ENCODE data around the gene LANCL2. TPM values are rescaled to one million over a fixed set of nuclear protein-coding genes. Genes with fewer than 3 reads are reported as not detected.
"Not testable (repeated sequence)": the region's sequence is repeated elsewhere in the genome, so short reads cannot be mapped to it uniquely, and the experiment has no call there.

The LANCL2 gene
- polyA plus RNA-seq, 4 donors, result 12.1 to 19.4 (median 13.8) TPM

DNA sequence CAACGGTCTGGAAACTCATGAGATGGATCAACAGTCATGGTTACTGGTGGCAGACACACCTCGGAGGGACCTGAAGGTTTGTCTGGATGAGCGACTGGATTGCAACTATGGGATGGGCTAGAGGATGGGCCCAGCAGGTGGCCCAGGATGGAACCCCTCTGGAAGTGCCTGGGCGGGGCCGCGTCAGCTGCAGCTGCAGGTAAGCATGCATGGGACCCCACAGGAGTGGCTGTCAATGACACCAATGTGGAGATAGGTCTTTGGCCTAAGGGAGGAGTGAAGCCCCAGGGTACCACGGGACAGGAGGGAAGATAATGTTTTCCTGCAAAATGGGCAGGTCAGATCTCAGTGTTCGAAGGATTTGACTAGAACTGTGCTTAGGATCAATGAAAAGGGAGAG is 103.4 kb downstream of the LANCL2 start:
- peaks cover 0 to 15% of the 10 kb centered on the region in 2 donors for H3K9me3 ChIP-seq (ENCODE audit: control insufficient read depth in 2 of 2, insufficient read depth in 1 of 2, low read depth in 1 of 2, low read length in 1 of 2)
- peak overlapping the region in 1 of 3 donors; percentile 42 for H3K27ac ChIP-seq (ENCODE audit: low read depth in 1 of 3, low read length in 2 of 3)
- no peaks in the 10 kb centered on the region for H3K27me3 ChIP-seq (ENCODE audit: control insufficient read depth in 3 of 3, insufficient read depth in 3 of 3, low read length in 3 of 3)
- H3K4me1 ChIP-seq (ENCODE audit: control insufficient read depth in 3 of 3, insufficient read depth in 2 of 3, low read depth in 1 of 3, low read length in 2 of 3), result no peaks in the 10 kb centered on the region
- DNase-seq (no peak), FAIRE-seq (no peak)
- peaks cover 7 to 35% (median 8%) of the 10 kb centered on the region in 3 donors for H3K36me3 ChIP-seq (ENCODE audit: control insufficient read depth in 3 of 3, insufficient read depth in 2 of 3, low read depth in 1 of 3, low read length in 3 of 3)
- H3K4me3 ChIP-seq (ENCODE audit: low read depth in 1 of 3, low read length in 3 of 3), result no peak overlapping the region
- 97 to 98% (median 98%) methylated on average over 8 of the region's 8 CpGs for WGBS, 3 donors

- no peaks in the 10 kb centered on the region for H3K4me1 ChIP-seq (ENCODE audit: control insufficient read depth in 3 of 3, insufficient read depth in 2 of 3, low read depth in 1 of 3, low read length in 2 of 3)
- FAIRE-seq (no peak), DNase-seq (peak in 1 of 2 donors; percentile 19)
- no peak overlapping the region for H3K4me3 ChIP-seq (ENCODE audit: low read depth in 1 of 3, low read length in 3 of 3)
- H3K9me3 ChIP-seq (ENCODE audit: control insufficient read depth in 2 of 2, insufficient read depth in 1 of 2, low read depth in 1 of 2, low read length in 1 of 2), result peaks cover 0 to 11% of the 10 kb centered on the region in 2 donors
- no peaks in the 10 kb centered on the region for H3K27me3 ChIP-seq (ENCODE audit: control insufficient read depth in 3 of 3, insufficient read depth in 3 of 3, low read length in 3 of 3)
- WGBS, 3 donors, result 63 to 75% (median 65%) methylated on average over 2 of the region's 2 CpGs
- peak overlapping the region in 1 of 3 donors; percentile 53 for H3K27ac ChIP-seq (ENCODE audit: low read depth in 1 of 3, low read length in 2 of 3)
- peaks cover 7 to 31% (median 7%) of the 10 kb centered on the region in 3 donors for H3K36me3 ChIP-seq (ENCODE audit: control insufficient read depth in 3 of 3, insufficient read depth in 2 of 3, low read depth in 1 of 3, low read length in 3 of 3)
Measured at GRCh38 chr7:55469271-55469681, 104.1 kb downstream of the LANCL2 start.

DNA sequence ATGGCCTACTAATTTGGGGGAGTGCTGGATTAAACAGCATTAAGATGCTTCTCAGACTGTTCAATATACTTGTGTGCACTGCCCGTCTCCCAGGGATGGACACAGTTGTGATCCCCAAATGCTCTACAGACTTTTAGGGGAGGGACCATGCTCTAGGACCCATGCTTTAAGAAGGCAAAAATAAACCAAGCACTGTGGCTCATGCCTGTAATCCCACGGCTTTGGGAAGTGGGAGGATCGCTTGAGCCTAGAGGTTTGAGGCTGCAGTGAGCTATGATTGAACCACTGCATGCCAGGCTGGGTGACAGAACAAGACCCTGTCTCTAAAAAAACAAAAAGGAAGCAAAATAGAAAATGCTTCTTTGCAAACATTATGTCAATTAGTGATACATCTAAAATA is 104.6 kb downstream of the LANCL2 start:
- WGBS, 3 donors, result 50 to 81% (median 53%) methylated on average over 3 of the region's 3 CpGs
- Histone ChIP-seq H3K27ac (ENCODE audit: low read depth in 1 of 3, low read length in 2 of 3) (peak overlapping the region in 2 of 3 donors; percentile 12 to 53), H3K4me1 (ENCODE audit: control insufficient read depth in 3 of 3, insufficient read depth in 2 of 3, low read depth in 1 of 3, low read length in 2 of 3) (no peaks in the 10 kb centered on the region), H3K36me3 (ENCODE audit: control insufficient read depth in 3 of 3, insufficient read depth in 2 of 3, low read depth in 1 of 3, low read length in 3 of 3) (peaks cover 5 to 29% (median 5%) of the 10 kb centered on the region in 3 donors), H3K4me3 (ENCODE audit: low read depth in 1 of 3, low read length in 3 of 3) (no peak overlapping the region), H3K9me3 (ENCODE audit: control insufficient read depth in 2 of 2, insufficient read depth in 1 of 2, low read depth in 1 of 2, low read length in 1 of 2) (peaks cover 0 to 8% of the 10 kb centered on the region in 2 donors), H3K27me3 (ENCODE audit: control insufficient read depth in 3 of 3, insufficient read depth in 3 of 3, low read length in 3 of 3) (no peaks in the 10 kb centered on the region)
- FAIRE-seq (no peak), DNase-seq (no peak)

GRCh38 chr7:55470261-55470660 is 105.1 kb downstream of the LANCL2 start:
- no peaks in the 10 kb centered on the region for H3K27me3 ChIP-seq (ENCODE audit: control insufficient read depth in 3 of 3, insufficient read depth in 3 of 3, low read length in 3 of 3)
- FAIRE-seq (no peak), DNase-seq (no peak)
- no peak overlapping the region for H3K4me3 ChIP-seq (ENCODE audit: low read depth in 1 of 3, low read length in 3 of 3)
- WGBS, 3 donors, result 76 to 90% (median 82%) methylated on average over 2 of the region's 2 CpGs
- H3K36me3 ChIP-seq (ENCODE audit: control insufficient read depth in 3 of 3, insufficient read depth in 2 of 3, low read depth in 1 of 3, low read length in 3 of 3), result peaks cover 3 to 28% (median 5%) of the 10 kb centered on the region in 3 donors
- peak overlapping the region in 1 of 3 donors; percentile 48 for H3K27ac ChIP-seq (ENCODE audit: low read depth in 1 of 3, low read length in 2 of 3)
- H3K4me1 ChIP-seq (ENCODE audit: control insufficient read depth in 3 of 3, insufficient read depth in 2 of 3, low read depth in 1 of 3, low read length in 2 of 3), result no peaks in the 10 kb centered on the region
- peaks cover 0 to 7% of the 10 kb centered on the region in 2 donors for H3K9me3 ChIP-seq (ENCODE audit: control insufficient read depth in 2 of 2, insufficient read depth in 1 of 2, low read depth in 1 of 2, low read length in 1 of 2)

- not testable (repeated sequence) for H3K9me3 ChIP-seq (ENCODE audit: control insufficient read depth in 2 of 2, insufficient read depth in 1 of 2, low read depth in 1 of 2, low read length in 1 of 2); H3K27me3 ChIP-seq (ENCODE audit: control insufficient read depth in 3 of 3, insufficient read depth in 3 of 3, low read length in 3 of 3); H3K4me3 ChIP-seq (ENCODE audit: low read depth in 1 of 3, low read length in 3 of 3); H3K4me1 ChIP-seq (ENCODE audit: control insufficient read depth in 3 of 3, insufficient read depth in 2 of 3, low read depth in 1 of 3, low read length in 2 of 3); DNase-seq; FAIRE-seq; H3K27ac ChIP-seq (ENCODE audit: low read depth in 1 of 3, low read length in 2 of 3)
- 86 to 93% (median 87%) methylated on average over 4 of the region's 9 CpGs for WGBS, 3 donors
- H3K36me3 ChIP-seq (ENCODE audit: control insufficient read depth in 3 of 3, insufficient read depth in 2 of 3, low read depth in 1 of 3, low read length in 3 of 3), result peaks cover 3 to 28% (median 5%) of the 10 kb centered on the region in 3 donors
Measured at GRCh38 chr7:55471594-55471993, 106.5 kb downstream of the LANCL2 start.

GRCh38 chr7:55472406-55472805 is 107.3 kb downstream of the LANCL2 start:
- H3K36me3 ChIP-seq (ENCODE audit: control insufficient read depth in 3 of 3, insufficient read depth in 2 of 3, low read depth in 1 of 3, low read length in 3 of 3), result peaks cover 5 to 31% (median 7%) of the 10 kb centered on the region in 3 donors
- H3K27me3 ChIP-seq (ENCODE audit: control insufficient read depth in 3 of 3, insufficient read depth in 3 of 3, low read length in 3 of 3); FAIRE-seq; H3K27ac ChIP-seq (ENCODE audit: low read depth in 1 of 3, low read length in 2 of 3); H3K9me3 ChIP-seq (ENCODE audit: control insufficient read depth in 2 of 2, insufficient read depth in 1 of 2, low read depth in 1 of 2, low read length in 1 of 2); H3K4me1 ChIP-seq (ENCODE audit: control insufficient read depth in 3 of 3, insufficient read depth in 2 of 3, low read depth in 1 of 3, low read length in 2 of 3); H3K4me3 ChIP-seq (ENCODE audit: low read depth in 1 of 3, low read length in 3 of 3); DNase-seq: not testable (repeated sequence)
- WGBS, 3 donors, result 96 to 100% (median 100%) methylated on average over 2 to 6 of the region's 14 CpGs

GRCh38 chr7:55472928-55473725 is 108.0 kb downstream of the LANCL2 start:
- no peaks in the 10 kb centered on the region for H3K27me3 ChIP-seq (ENCODE audit: control insufficient read depth in 3 of 3, insufficient read depth in 3 of 3, low read length in 3 of 3)
- WGBS, 3 donors, result 89 to 95% (median 91%) methylated on average over 24 to 25 of the region's 25 CpGs
- FAIRE-seq, result no peak
- no peaks in the 10 kb centered on the region for H3K9me3 ChIP-seq (ENCODE audit: control insufficient read depth in 2 of 2, insufficient read depth in 1 of 2, low read depth in 1 of 2, low read length in 1 of 2)
- no peaks in the 10 kb centered on the region for H3K4me1 ChIP-seq (ENCODE audit: control insufficient read depth in 3 of 3, insufficient read depth in 2 of 3, low read depth in 1 of 3, low read length in 2 of 3)
- H3K36me3 ChIP-seq (ENCODE audit: control insufficient read depth in 3 of 3, insufficient read depth in 2 of 3, low read depth in 1 of 3, low read length in 3 of 3), result peaks cover 4 to 33% (median 7%) of the 10 kb centered on the region in 3 donors
- DNase-seq, result no peak
- H3K4me3 ChIP-seq (ENCODE audit: low read depth in 1 of 3, low read length in 3 of 3), result no peak overlapping the region
- H3K27ac ChIP-seq (ENCODE audit: low read depth in 1 of 3, low read length in 2 of 3), result no peak overlapping the region

GRCh38 chr7:55473932-55474331 is 108.8 kb downstream of the LANCL2 start:
- H3K27ac ChIP-seq (ENCODE audit: low read depth in 1 of 3, low read length in 2 of 3), result no peak overlapping the region
- H3K27me3 ChIP-seq (ENCODE audit: control insufficient read depth in 3 of 3, insufficient read depth in 3 of 3, low read length in 3 of 3), result no peaks in the 10 kb centered on the region
- FAIRE-seq (no peak), DNase-seq (no peak)
- WGBS, 3 donors, result 94 to 96% (median 94%) methylated on average over 10 of the region's 10 CpGs
- no peak overlapping the region for H3K4me3 ChIP-seq (ENCODE audit: low read depth in 1 of 3, low read length in 3 of 3)
- H3K9me3 ChIP-seq (ENCODE audit: control insufficient read depth in 2 of 2, insufficient read depth in 1 of 2, low read depth in 1 of 2, low read length in 1 of 2), result no peaks in the 10 kb centered on the region
- peaks cover 3 to 29% (median 7%) of the 10 kb centered on the region in 3 donors for H3K36me3 ChIP-seq (ENCODE audit: control insufficient read depth in 3 of 3, insufficient read depth in 2 of 3, low read depth in 1 of 3, low read length in 3 of 3)
- peaks cover 0 to 2% (median 0%) of the 10 kb centered on the region in 3 donors for H3K4me1 ChIP-seq (ENCODE audit: control insufficient read depth in 3 of 3, insufficient read depth in 2 of 3, low read depth in 1 of 3, low read length in 2 of 3)
